Activated T-cell treated with anti-CD3 and anti-CD28 coated beads for 1 hour (primary cell): ENCODE results near the gene CD34.
"Not testable (repeated sequence)": the region's sequence is repeated elsewhere in the genome, so short reads cannot be mapped to it uniquely, and the experiment has no call there.

Experiments
- DNase-seq: peaks from one replicate; pipeline ENCODE4 v3.0.0-alpha.2; 2020; ENCODE audit warnings: low read depth

The CD34 gene

DNA sequence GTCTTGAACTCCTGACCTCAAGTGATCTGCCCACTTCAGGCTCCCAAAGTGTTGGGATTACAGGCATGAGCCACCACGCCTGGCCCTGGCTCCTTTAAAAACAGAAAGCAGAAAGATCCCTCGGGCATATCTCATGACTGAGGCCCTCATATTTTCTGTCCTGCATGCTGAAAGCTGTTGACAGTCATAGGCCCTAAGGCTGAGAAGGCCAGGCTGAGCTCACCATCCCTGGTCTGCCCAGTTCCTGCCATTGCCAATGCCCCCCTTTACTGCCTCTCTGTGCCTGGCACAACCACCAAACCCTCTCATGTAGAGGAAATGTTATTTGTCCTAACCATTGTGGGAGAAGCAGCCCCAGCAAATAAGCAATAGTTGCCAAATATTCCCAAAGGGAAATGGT is 12.7 kb downstream of the CD34 start:
- DNase-seq = no peak

GRCh38 chr1:207897188-207897587 is 13.7 kb downstream of the CD34 start:
- DNase-seq = no peak

DNA sequence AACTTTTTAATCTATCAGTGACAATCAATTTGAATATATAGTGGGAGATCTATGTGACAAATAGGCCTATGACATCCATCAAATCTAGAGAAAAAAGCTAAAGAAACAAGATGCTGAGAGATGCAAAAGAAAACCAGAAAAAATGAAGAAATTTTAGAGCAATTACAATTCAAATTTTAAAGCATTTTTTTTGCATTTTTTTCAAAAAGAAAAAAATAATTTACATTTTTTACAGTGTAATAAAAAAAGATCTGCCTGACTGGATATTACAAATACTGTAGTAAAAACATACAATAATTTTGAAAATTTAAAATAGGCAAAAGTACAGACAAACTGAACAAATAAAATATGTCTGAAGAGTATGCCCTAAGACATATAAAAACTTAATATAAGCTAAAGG is 14.4 kb downstream of the CD34 start:
- no peak for DNase-seq

GRCh38 chr1:207894704-207895103 is 16.2 kb downstream of the CD34 start:
- DNase-seq = no peak

GRCh38 chr1:207893737-207894582 is 17.0 kb downstream of the CD34 start:
- DNase-seq = no peak

DNA sequence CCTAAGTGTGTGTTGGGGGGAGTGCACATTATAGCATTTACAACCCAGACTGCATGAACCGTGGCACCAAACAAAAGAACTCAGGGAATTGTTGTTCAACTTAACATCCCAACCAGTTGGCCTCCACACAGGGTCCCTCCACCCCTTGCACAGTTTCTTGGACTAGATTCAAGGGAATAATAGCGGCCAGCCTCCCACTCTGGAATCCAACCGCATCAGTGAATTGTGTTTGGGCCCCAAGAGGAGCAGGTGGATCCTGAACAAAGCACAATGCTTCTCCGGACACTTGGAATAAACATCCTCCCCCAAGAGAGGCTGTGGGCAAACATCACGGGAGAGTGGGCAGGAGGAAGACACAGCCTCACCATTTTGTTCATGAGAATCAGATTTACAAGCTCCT is 18.2 kb downstream of the CD34 start:
- no peak for DNase-seq

- DNase-seq = no peak
Measured at GRCh38 chr1:207891148-207891547, 19.8 kb downstream of the CD34 start.

DNA sequence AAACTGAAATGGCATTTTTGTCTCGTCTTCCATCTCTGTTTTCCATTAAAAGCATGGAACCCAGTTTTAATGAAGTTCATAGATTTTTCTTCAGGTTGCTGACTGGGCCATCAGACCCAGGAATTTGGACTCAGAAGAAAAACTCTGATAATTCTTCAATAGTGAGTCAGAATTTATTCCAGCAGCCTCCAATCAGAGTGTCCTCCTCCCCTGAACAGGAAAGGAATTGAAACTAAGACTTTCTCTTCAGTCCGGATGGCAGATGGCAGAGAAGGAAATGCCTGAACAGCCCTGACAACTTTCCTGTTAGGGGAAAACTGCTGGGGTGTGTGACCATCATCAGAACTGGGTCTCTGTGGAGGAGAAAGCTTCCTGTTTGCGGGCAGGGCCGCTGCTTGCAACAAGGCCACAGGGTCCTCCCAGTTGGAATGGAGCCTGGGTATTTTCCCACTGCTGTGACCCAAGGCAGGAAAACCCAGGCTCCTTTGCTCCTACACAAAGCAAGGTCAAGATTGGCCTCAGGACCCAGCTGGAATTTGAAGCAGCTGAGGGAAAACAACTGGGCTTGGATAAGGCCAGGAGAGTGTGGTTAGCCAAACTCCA is 20.7 kb downstream of the CD34 start:
- no peak for DNase-seq

DNA sequence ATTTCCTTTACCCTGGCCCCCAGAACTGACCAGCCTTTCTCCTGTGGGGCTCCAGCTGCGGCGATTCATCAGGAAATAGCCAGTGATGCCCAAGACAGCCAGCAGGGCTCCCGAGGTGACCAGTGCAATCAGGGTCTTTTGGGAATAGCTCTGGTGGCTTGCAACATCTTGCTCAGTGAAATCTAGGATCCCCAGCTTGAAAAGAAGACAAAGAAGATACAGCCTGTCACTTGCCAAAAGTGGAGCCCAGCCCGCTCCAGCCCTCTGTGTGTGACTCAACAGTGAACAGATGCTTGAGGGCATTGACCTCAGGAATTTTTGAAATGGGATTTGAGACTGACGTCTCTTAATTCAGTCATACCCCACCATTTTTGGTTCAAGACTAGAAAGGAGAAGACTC is 22.3 kb downstream of the CD34 start:
- DNase-seq = no peak

DNA sequence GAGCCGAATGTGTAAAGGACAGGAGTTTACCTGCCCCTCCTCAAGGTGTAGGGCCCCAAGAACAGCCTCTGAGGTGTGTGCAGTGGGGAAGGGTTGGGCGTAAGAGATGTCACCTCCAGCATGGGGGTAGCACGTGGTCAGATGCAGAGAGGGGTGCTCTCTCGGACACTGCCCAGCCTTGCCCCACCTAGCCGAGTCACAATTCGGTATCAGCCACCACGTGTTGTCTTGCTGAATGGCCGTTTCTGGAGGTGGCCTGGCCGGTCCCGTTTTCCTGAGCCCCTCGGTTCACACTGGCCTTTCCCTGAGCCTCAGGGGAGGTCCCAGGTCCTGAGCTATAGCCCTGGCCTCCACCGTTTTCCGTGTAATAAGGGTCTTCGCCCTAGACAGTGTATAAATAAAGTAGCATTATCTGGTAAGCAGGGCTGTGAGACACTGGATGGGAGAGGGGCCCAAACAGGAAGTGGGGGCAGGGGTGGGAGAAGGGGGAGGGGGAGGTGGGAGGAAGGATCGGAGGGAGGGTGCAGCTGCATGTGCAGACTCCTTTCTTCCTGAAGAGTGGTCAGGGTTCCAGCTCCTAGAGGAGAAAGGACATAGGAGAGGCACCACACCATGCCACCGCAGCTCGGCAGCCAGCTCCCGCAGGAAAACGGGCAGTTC is 23.3 kb downstream of the CD34 start:
- DNase-seq = no peak

- DNase-seq = no peak
Measured at GRCh38 chr1:207886227-207886626, 24.7 kb downstream of the CD34 start.

- DNase-seq = peak; percentile 63
Measured at GRCh38 chr1:207885129-207886032, 25.5 kb downstream of the CD34 start.

GRCh38 chr1:207884266-207885029 is 26.5 kb downstream of the CD34 start:
- DNase-seq = no peak

GRCh38 chr1:207883660-207884250 is 27.2 kb downstream of the CD34 start:
- DNase-seq = no peak

DNA sequence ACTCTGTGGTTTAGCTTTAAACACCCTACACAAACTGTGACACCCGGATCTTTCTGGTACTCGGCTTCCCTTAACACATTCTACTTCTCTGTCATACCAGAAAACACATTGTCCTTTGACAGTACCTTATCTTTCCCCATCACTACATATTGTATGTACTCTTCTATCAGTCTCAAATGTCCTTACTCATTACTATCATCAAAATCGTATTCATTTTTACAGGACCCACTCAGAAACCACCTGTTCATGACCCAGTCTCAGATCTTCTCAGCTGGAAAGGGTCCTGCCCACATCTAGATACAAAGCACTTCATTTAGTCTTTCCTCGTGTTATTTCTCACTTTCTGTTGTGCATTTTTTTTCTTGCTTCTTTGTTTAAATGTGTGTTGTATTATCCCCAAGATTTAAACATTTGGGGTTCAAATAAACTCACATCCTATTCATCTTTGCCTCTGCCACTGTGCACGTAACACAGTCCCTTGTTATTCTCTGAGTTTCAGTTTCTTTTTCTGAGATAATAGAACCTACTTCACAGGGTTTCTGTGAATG is 27.7 kb downstream of the CD34 start:
- no peak for DNase-seq

GRCh38 chr1:207882692-207883091 is 28.2 kb downstream of the CD34 start:
- DNase-seq = no peak

DNA sequence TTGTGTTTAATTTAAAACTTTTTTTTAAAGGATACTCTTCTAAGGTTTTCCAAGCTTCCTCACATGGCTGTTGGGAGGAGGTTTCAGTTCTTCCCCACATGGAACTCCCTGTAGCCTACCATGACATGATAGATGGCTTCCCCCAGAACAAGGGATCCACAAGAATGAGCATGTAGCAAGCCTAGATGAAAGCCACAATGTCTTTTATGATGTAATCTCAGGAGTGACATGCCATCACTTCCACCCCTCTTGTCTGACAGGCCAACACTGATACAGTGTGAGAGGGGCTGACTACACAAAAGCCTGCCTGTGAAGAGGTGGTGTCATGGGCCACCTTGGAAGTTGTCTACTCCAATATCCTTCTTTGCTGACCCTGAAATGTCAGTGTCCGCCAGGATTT is 32.0 kb downstream of the CD34 start:
- no peak for DNase-seq

DNA sequence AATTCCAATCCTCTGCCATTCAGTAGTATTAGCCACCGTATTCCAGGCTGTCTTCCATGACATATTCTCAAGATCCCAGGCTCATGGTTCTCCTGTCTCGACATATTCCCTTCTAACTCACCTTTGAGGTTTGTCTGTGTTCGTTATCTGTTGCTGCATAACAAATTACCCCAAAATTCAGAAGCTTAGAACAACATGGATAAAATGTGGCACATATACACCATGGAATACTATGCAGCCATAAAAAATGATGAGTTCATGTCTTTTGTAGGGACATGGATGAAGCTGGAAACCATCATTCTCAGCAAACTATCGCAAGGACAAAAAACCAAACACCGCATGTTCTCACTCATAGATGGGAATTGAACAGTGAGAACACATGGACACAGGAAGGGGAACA is 33.0 kb downstream of the CD34 start:
- DNase-seq = not testable (repeated sequence)

DNA sequence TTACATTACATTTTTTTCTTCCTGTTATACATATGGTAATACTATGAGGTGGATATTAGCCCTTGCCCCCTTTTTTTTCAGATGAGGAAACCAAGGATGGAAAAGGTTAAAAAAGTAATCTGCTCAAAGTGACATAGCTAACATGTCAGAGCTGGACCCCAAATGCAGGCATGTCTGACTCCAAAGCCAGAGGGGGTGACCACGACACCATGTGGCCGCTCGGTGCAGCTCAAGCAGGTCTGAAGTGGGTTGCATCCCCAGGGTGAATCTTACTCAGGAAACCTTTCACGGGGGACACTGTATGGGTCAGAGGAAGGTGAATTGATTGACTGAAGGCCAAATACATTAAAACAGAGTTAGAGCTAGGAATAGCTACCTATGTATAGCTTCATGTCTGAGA is 34.8 kb downstream of the CD34 start:
- DNase-seq = no peak

DNA sequence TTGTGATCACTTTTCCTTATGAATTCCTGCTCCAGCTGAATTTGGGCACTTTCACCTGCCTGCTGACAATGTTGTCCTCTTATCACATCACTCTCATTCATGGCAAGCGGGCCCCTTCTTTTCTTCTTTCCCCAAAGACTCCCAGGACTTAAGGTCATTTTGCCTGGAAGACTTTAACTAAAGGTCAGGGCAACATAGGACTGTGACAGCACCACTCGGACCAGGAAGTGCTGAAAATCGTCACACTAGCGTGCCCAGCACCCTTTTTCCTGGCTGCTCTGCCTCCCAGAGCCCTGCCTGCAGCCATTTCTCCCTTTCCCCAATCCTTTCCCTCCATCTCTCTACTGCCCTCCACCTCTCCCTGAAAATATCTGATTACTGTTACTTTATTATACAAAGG is 35.4 kb downstream of the CD34 start:
- DNase-seq = no peak
